Right cardiac atrium (tissue), 5 donors: Measurements from ENCODE around the gene CYB5R2. TPM values are rescaled to one million over a fixed set of nuclear protein-coding genes. Genes with fewer than 3 reads are reported as not detected.
A peak's percentile ranks its signal among the peaks of the same experiment; 100 is the strongest.

Source experiments
- ATAC-seq, 2 donors: fragments of 200-7000 bp; cut with Tn5 transposase; one replicate each; pipeline versions ENCODE4 v1.8.0 to v1.9.1; 2020; ENCODE audit warnings: moderate library complexity in 2 of 2, mild to moderate bottlenecking in 1 of 2
- DNase-seq, 3 donors: peaks; one replicate each; pipeline ENCODE4 v3.0.0-alpha.2; 2020
- H3K27ac ChIP-seq: one replicate; pipeline ENCODE4 v1.5.1; 2013; ENCODE audit warnings: mild to moderate bottlenecking, low read length, control low read depth, moderate library complexity
- H3K27me3 ChIP-seq: one replicate; pipeline ENCODE4 v1.6.1; 2013; ENCODE audit not compliant: control insufficient read depth, insufficient read depth
- H3K4me1 ChIP-seq: one replicate; pipeline ENCODE4 v1.6.1; 2013; ENCODE audit warnings: low read length; ENCODE audit not compliant: control insufficient read depth, insufficient read depth
- H3K4me3 ChIP-seq: one replicate; pipeline ENCODE4 v1.5.1; 2013; ENCODE audit warnings: low read length, control low read depth
- H3K9me3 ChIP-seq: one replicate; pipeline ENCODE4 v1.6.1; 2013; ENCODE audit warnings: low read length; ENCODE audit not compliant: control insufficient read depth
- WGBS: extraction: QIAGEN DNeasy Blood & Tissue Kit; methylation state at CpG from one replicate; pipeline ENCODE4 v1.1.7; 2013; 5-methylcytosine and 5-hydroxymethylcytosine counted together
- intact Hi-C, 4 donors: fragments of 100-400 bp; cut with DNase I; formaldehyde crosslinking; loops; one replicate each; pipeline versions ENCODE4 v1.11.0 to v1.14.0; 2022 to 2023
- polyA plus RNA-seq: library from polyadenylated mRNA; stranded (reverse); fragments of 200-250 nt; gene quantifications from one replicate; pipeline ENCODE4 v1.2.3, GENCODE V29; 2013
- total RNA-seq, 4 donors: library from RNA; stranded (reverse); fragmentation: NEBNext Ultra II Directional; extraction: Animal tissue kit (Norgen Biotek cat#: 25700); gene quantifications; one replicate each; pipeline ENCODE4 v1.2.1, GENCODE V29; 2021
- donor health status: healthy with polysubstance abuse.
- donor health status: DM: no; HTN: yes; CAD: no.
- donor health status: DM: no; HTN: no; CAD: no.
- donor health status: DM: no; HTN: yes; CAD: no; lungs with severe emphysema.
- donor health status: DM: yes; HTN: yes; CAD: no.

The CYB5R2 gene
- total and polyA plus RNA-seq, 5 donors: 1.6 to 4.4 (median 2.5) TPM

GRCh38 chr11:7638710-7639642 is 34.3 kb downstream of the CYB5R2 start:
- peak; percentile 63 to 78 (median 66) for DNase-seq
- WGBS: 64% methylated on average over 5 of the region's 5 CpGs
- H3K4me3 ChIP-seq: no peak overlapping the region
- H3K27me3 ChIP-seq: no peaks in the 10 kb centered on the region
- peak; percentile 62 to 73 for ATAC-seq
- peak overlapping the region; percentile 23 for H3K27ac ChIP-seq
- peaks cover 4% of the 10 kb centered on the region for H3K4me1 ChIP-seq
- H3K9me3 ChIP-seq: no peaks in the 10 kb centered on the region
- intact Hi-C loops: no loop called here

GRCh38 chr11:7637447-7638157 is 35.7 kb downstream of the CYB5R2 start:
- H3K27me3 ChIP-seq: no peaks in the 10 kb centered on the region
- ATAC-seq: peak; percentile 81 to 91
- no peaks in the 10 kb centered on the region for H3K9me3 ChIP-seq
- 62% methylated on average over 7 of the region's 7 CpGs for WGBS
- peak overlapping the region; percentile 72 for H3K27ac ChIP-seq
- intact Hi-C loops: no loop called here
- H3K4me3 ChIP-seq: no peak overlapping the region
- DNase-seq: peak; percentile 54 to 66 (median 55)
- peaks cover 4% of the 10 kb centered on the region for H3K4me1 ChIP-seq

- ATAC-seq (no peak), DNase-seq (no peak)
- WGBS: 76% methylated on average over 6 of the region's 6 CpGs
- intact Hi-C loops: no loop called here
- Histone ChIP-seq H3K4me1 (peaks cover 4% of the 10 kb centered on the region), H3K9me3 (no peaks in the 10 kb centered on the region), H3K27ac (no peak overlapping the region), H3K27me3 (no peaks in the 10 kb centered on the region), H3K4me3 (no peak overlapping the region)
These were observed 37.0 kb downstream of the CYB5R2 start for GRCh38 chr11:7636350-7636749.

GRCh38 chr11:7635708-7636107 is 37.6 kb downstream of the CYB5R2 start:
- intact Hi-C loops: no loop called here
- Histone ChIP-seq H3K4me3 (no peak overlapping the region), H3K27me3 (no peaks in the 10 kb centered on the region), H3K9me3 (no peaks in the 10 kb centered on the region), H3K4me1 (peaks cover 4% of the 10 kb centered on the region), H3K27ac (no peak overlapping the region)
- 94% methylated on average over 4 of the region's 4 CpGs for WGBS
- ATAC-seq: no peak
- DNase-seq: no peak

GRCh38 chr11:7635137-7635536 is 38.2 kb downstream of the CYB5R2 start:
- Histone ChIP-seq H3K4me1 (peaks cover 4% of the 10 kb centered on the region), H3K27ac (no peak overlapping the region), H3K27me3 (no peaks in the 10 kb centered on the region), H3K4me3 (no peak overlapping the region), H3K9me3 (no peaks in the 10 kb centered on the region)
- ATAC-seq: no peak
- WGBS: 75% methylated on average over 4 of the region's 4 CpGs
- DNase-seq: peak in 1 of 3 donors; percentile 73
- intact Hi-C loops: no loop called here

GRCh38 chr11:7632211-7632610 is 41.1 kb downstream of the CYB5R2 start:
- no peaks in the 10 kb centered on the region for H3K27me3 ChIP-seq
- H3K27ac ChIP-seq: no peak overlapping the region
- H3K4me1 ChIP-seq: no peaks in the 10 kb centered on the region
- H3K4me3 ChIP-seq: no peak overlapping the region
- intact Hi-C loops: no loop called here
- 83% methylated on average over 2 of the region's 2 CpGs for WGBS
- ATAC-seq: no peak
- no peaks in the 10 kb centered on the region for H3K9me3 ChIP-seq
- DNase-seq: no peak

- no peak overlapping the region for H3K27ac ChIP-seq
- intact Hi-C loops: no loop called here
- ATAC-seq: peak; percentile 29 to 47
These were observed 43.3 kb downstream of the CYB5R2 start for GRCh38 chr11:7630002-7630401.

GRCh38 chr11:7628660-7629059 is 44.6 kb downstream of the CYB5R2 start:
- 68% methylated on average over 3 of the region's 3 CpGs for WGBS
- intact Hi-C loops: no loop called here
- Histone ChIP-seq H3K9me3 (no peaks in the 10 kb centered on the region), H3K4me1 (no peaks in the 10 kb centered on the region), H3K27ac (no peak overlapping the region), H3K27me3 (no peaks in the 10 kb centered on the region), H3K4me3 (no peak overlapping the region)
- no peak for DNase-seq
- ATAC-seq: no peak

More at GRCh38 chr11:7630002-7630401, 43.3 kb downstream of the CYB5R2 start:
- 69% methylated on average over 2 of the region's 2 CpGs for WGBS
- peak in 1 of 3 donors; percentile 62 for DNase-seq
- Histone ChIP-seq H3K27me3 (no peaks in the 10 kb centered on the region), H3K4me3 (no peak overlapping the region), H3K4me1 (no peaks in the 10 kb centered on the region), H3K9me3 (no peaks in the 10 kb centered on the region)

DNA sequence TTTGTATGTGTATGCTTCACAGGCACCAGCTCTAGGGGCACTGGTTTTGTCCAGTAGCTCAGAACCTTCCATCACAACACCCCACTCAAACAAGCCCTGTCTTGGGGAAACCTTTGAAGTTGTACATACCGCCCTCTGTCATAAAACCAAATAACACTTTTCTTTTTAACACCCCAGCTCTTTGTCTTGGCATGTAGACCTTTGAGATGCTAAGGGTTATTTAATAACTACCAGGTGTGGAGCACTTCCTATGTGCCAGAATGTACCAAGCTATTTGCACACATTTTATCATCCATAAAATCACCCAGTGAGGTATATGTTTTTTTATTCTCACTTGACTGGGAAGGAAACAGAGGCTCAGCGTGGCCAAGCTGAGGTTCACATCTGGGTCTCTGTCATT is 50.6 kb downstream of the CYB5R2 start:
- WGBS: 96% methylated on average over 2 of the region's 2 CpGs
- no peak for ATAC-seq
- no peak for DNase-seq

GRCh38 chr11:7621554-7621953 is 51.7 kb downstream of the CYB5R2 start:
- no peak for ATAC-seq
- intact Hi-C loops: no loop called here

More for the DNA sequence above, 50.6 kb downstream of the CYB5R2 start:
- no peaks in the 10 kb centered on the region for H3K9me3 ChIP-seq
- H3K4me1 ChIP-seq: no peaks in the 10 kb centered on the region
- H3K27ac ChIP-seq: no peak overlapping the region
- H3K4me3 ChIP-seq: no peak overlapping the region
- no peaks in the 10 kb centered on the region for H3K27me3 ChIP-seq
- intact Hi-C loops: no loop called here

DNA sequence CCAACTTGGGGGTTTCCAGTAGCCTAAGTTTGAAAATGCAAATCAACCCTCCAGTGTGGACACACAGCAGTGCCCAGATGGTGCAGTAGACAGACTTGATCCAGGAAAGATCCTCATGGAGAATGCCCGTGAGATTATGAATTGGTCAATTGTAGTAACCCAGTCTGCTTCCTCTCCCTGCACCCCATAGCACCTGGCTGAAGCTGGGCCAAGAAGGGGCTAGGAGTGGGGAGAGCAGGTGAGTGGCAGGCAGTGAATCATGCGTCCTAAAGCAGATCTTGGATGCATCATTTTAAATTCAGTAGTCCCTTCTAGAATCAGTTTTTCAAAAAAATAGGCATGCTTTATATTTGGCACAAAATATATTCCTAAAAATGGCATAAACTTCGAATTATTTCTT is 52.2 kb downstream of the CYB5R2 start:
- 75% methylated on average over 3 of the region's 3 CpGs for WGBS
- DNase-seq: no peak

More at GRCh38 chr11:7621554-7621953, 51.7 kb downstream of the CYB5R2 start:
- Histone ChIP-seq H3K4me1 (no peaks in the 10 kb centered on the region), H3K9me3 (no peaks in the 10 kb centered on the region), H3K27me3 (no peaks in the 10 kb centered on the region), H3K27ac (no peak overlapping the region), H3K4me3 (no peak overlapping the region)
- no peak for DNase-seq
- 9% methylated on average over 1 of the region's 1 CpG for WGBS

More for the DNA sequence above, 52.2 kb downstream of the CYB5R2 start:
- Histone ChIP-seq H3K9me3 (no peaks in the 10 kb centered on the region), H3K4me3 (no peak overlapping the region), H3K4me1 (no peaks in the 10 kb centered on the region), H3K27me3 (no peaks in the 10 kb centered on the region), H3K27ac (no peak overlapping the region)
- intact Hi-C loops: no loop called here
- ATAC-seq: no peak
